Measurements from ENCODE around the gene GET4. TPM values are rescaled to one million over a fixed set of nuclear protein-coding genes. Genes with fewer than 3 reads are reported as not detected.

The GET4 gene
- total RNA-seq, 1 experiment from 2014 or later, result 96.7 TPM

DNA sequence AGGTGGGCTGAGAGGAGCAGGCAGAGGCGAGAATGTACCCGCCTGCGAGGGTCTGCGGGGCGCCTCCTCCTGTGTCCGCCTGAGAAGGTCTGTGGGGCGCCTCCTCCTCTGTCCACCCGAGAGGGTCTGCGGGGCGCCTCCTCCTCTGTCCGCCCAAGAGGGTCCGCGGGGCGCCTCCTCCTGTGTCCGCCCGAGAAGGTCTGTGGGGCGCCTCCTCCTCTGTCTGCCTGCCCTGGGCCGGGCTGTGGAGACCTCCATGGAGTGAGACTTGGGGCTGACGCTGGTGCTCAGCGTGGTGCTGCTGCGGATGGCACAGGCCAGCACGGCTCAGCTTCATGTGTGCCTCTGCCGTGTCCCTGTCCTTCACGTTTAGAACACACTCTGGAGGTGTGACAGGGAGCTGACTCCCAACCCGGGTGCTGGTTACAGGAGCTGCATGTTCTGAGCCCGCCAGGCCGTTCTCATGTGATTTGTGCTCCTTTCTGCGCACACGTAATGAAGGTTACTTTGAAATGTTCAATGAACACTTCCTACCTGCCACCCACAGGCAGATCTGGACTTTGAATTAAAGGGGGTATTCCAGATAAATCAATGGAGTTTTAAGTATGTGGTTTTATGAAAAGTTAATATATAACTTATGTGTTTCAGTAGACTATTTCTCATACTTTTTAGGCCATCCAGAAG, 20.5 kb upstream of the GET4 start:
- POLR2A ChIA-PET (ENCODE audit: unreplicated experiment), result no interaction called here
- H3K27me3 ChIP-seq (ENCODE audit: low read length), result no peaks in the 10 kb centered on the region
- CTCF ChIA-PET, result no interaction called here
- no peak overlapping the region for H3K27ac ChIP-seq (ENCODE audit: low read length)
- H3K79me2 ChIP-seq (ENCODE audit: low read length), result no peaks in the 10 kb centered on the region
- no peaks in the 10 kb centered on the region for H3F3A ChIP-seq (ENCODE audit: low read length, unreplicated experiment)
- H2AFZ ChIP-seq (ENCODE audit: low read length), result no peak overlapping the region
- no peaks in the 10 kb centered on the region for H4K20me1 ChIP-seq (ENCODE audit: low read length)
- no peaks in the 10 kb centered on the region for H3K4me1 ChIP-seq (ENCODE audit: insufficient read depth, low read length)
- no peak for DNase-seq
- intact Hi-C loops (cut with micrococcal nuclease), result no loop called here
- H3K9me3 ChIP-seq (ENCODE audit: low read length), result no peaks in the 10 kb centered on the region
- H3K9me2 ChIP-seq (replicated peaks; ENCODE audit: low read length), result no peaks in the 10 kb centered on the region
- no peak overlapping the region for H3K4me3 ChIP-seq (ENCODE audit: low read length)
- no peak overlapping the region for H3K9ac ChIP-seq (ENCODE audit: low read length)
- H3K36me3 ChIP-seq (ENCODE audit: low read depth, low read length), result peaks cover 39% of the 10 kb centered on the region
- no peak overlapping the region for H3K4me2 ChIP-seq (ENCODE audit: low read length)
- TF ChIP-seq, protein P1, sequence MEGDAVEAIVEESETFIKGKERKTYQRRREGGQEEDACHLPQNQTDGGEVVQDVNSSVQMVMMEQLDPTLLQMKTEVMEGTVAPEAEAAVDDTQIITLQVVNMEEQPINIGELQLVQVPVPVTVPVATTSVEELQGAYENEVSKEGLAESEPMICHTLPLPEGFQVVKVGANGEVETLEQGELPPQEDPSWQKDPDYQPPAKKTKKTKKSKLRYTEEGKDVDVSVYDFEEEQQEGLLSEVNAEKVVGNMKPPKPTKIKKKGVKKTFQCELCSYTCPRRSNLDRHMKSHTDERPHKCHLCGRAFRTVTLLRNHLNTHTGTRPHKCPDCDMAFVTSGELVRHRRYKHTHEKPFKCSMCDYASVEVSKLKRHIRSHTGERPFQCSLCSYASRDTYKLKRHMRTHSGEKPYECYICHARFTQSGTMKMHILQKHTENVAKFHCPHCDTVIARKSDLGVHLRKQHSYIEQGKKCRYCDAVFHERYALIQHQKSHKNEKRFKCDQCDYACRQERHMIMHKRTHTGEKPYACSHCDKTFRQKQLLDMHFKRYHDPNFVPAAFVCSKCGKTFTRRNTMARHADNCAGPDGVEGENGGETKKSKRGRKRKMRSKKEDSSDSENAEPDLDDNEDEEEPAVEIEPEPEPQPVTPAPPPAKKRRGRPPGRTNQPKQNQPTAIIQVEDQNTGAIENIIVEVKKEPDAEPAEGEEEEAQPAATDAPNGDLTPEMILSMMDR (conservative IDR thresholded peaks at IDR 0.05; ENCODE audit: low read depth, low read length), result no peak
- no peak for TF ChIP-seq EZH2 (IDR thresholded peaks at IDR 0.05; ENCODE audit: low read length, unreplicated experiment)
- TF ChIP-seq EZH2phosphoT487 (IDR thresholded peaks at IDR 0.05; ENCODE audit: borderline replicate concordance, low read length), result no peak
- BruUV-seq (replicated peaks), result no TSS peak
- ATAC-seq, result no peak

GRCh38 chr7:856444-857095, 19.8 kb upstream of the GET4 start:
- Histone ChIP-seq H3K9me2 (replicated peaks; ENCODE audit: low read length) (no peaks in the 10 kb centered on the region), H3K4me2 (ENCODE audit: low read length) (no peak overlapping the region), H4K20me1 (ENCODE audit: low read length) (no peaks in the 10 kb centered on the region), H3K9ac (ENCODE audit: low read length) (no peak overlapping the region), H3K27ac (ENCODE audit: low read length) (no peak overlapping the region), H3K4me3 (ENCODE audit: low read length) (no peak overlapping the region), H3K79me2 (ENCODE audit: low read length) (no peaks in the 10 kb centered on the region), H2AFZ (ENCODE audit: low read length) (no peak overlapping the region), H3K27me3 (ENCODE audit: low read length) (no peaks in the 10 kb centered on the region), H3K4me1 (ENCODE audit: insufficient read depth, low read length) (no peaks in the 10 kb centered on the region), H3F3A (ENCODE audit: low read length, unreplicated experiment) (no peaks in the 10 kb centered on the region), H3K36me3 (ENCODE audit: low read depth, low read length) (peaks cover 39% of the 10 kb centered on the region), H3K9me3 (ENCODE audit: low read length) (no peaks in the 10 kb centered on the region)
- TF ChIP-seq EZH2phosphoT487 (IDR thresholded peaks at IDR 0.05; ENCODE audit: borderline replicate concordance, low read length), result no peak
- ChIA-PET CTCF (no interaction called here), POLR2A (ENCODE audit: unreplicated experiment) (no interaction called here)
- ATAC-seq (no peak), DNase-seq (no peak)
- no TSS peak for BruUV-seq (replicated peaks)
- intact Hi-C loops (cut with micrococcal nuclease), result no loop called here

DNA sequence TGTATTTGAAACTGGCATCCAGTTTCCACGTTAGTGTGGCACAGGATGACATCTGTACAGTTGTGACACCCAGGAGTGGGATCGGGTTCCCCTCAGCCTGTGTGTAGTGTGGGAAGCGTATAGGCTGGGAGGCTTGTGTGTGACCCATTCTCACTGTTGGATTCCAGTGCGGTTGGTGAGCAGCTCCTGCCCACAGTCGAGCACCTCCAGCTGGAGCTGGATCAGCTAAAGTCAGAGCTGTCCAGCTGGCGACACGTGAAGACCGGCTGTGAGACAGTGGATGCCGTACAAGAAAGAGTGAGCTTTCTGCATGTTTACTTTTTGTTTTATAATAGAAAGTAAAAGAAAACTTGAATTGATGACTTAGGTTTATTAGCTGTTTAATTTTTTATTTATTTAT, 18.7 kb upstream of the GET4 start:
- intact Hi-C loops (cut with micrococcal nuclease), result no loop called here
- Histone ChIP-seq H4K20me1 (ENCODE audit: low read length) (no peaks in the 10 kb centered on the region), H2AFZ (ENCODE audit: low read length) (no peak overlapping the region), H3K36me3 (ENCODE audit: low read depth, low read length) (peaks cover 39% of the 10 kb centered on the region), H3K4me2 (ENCODE audit: low read length) (no peak overlapping the region), H3K9me2 (replicated peaks; ENCODE audit: low read length) (no peaks in the 10 kb centered on the region), H3K9me3 (ENCODE audit: low read length) (no peaks in the 10 kb centered on the region), H3K9ac (ENCODE audit: low read length) (no peak overlapping the region), H3F3A (ENCODE audit: low read length, unreplicated experiment) (no peaks in the 10 kb centered on the region), H3K27ac (ENCODE audit: low read length) (no peak overlapping the region), H3K79me2 (ENCODE audit: low read length) (no peaks in the 10 kb centered on the region), H3K4me3 (ENCODE audit: low read length) (no peak overlapping the region), H3K4me1 (ENCODE audit: insufficient read depth, low read length) (no peaks in the 10 kb centered on the region), H3K27me3 (ENCODE audit: low read length) (no peaks in the 10 kb centered on the region)
- DNase-seq, result no peak
- no TSS peak for BruUV-seq (replicated peaks)
- CTCF ChIA-PET, result interaction anchor here (0.9 kb wide), 1 partner anchor 22 kb away, joined by 6 read pairs; no protein-coding TSS in a partner anchor
- no peak for ATAC-seq
- POLR2A ChIA-PET (ENCODE audit: unreplicated experiment), result no interaction called here
- TF ChIP-seq, protein P1 (conservative IDR thresholded peaks at IDR 0.05; ENCODE audit: low read depth, low read length), result no peak
- no peak for TF ChIP-seq EZH2phosphoT487 (IDR thresholded peaks at IDR 0.05; ENCODE audit: borderline replicate concordance, low read length)
- no peak for TF ChIP-seq EZH2 (IDR thresholded peaks at IDR 0.05; ENCODE audit: low read length, unreplicated experiment)
